Lung (tissue), 12 donors: ENCODE results near the gene ZNF518A. TPM values are rescaled to one million over a fixed set of nuclear protein-coding genes. Genes with fewer than 3 reads are reported as not detected.
A peak's percentile ranks its signal among the peaks of the same experiment; 100 is the strongest.

Source experiments
- ATAC-seq: fragments of 200-7000 bp; cut with Tn5 transposase; one replicate; pipeline ENCODE4 v1.9.1; 2020; ENCODE audit warnings: moderate number of reproducible peaks; ENCODE audit not compliant: insufficient read depth, low FRiP score
- DNase-seq, 3 donors: peaks; one replicate each; pipeline ENCODE4 v3.0.0-alpha.2; 2013 to 2017
- H3K27ac ChIP-seq, 2 donors: one replicate each; pipeline ENCODE4 v1.5.1; 2013; ENCODE audit warnings: mild to moderate bottlenecking in 2 of 2, moderate library complexity in 2 of 2, control low read depth in 1 of 2, inconsistent platforms in 1 of 2, low read depth in 1 of 2, low read length in 1 of 2
- H3K27me3 ChIP-seq, 3 donors: one replicate each; pipeline ENCODE4 v1.5.1; 2013; ENCODE audit warnings: low read length in 2 of 3; ENCODE audit not compliant: control insufficient read depth in 3 of 3, insufficient read depth in 3 of 3
- H3K36me3 ChIP-seq, 4 donors: one replicate each; pipeline ENCODE4 v1.5.1; 2013; ENCODE audit warnings: low read length in 4 of 4, mild to moderate bottlenecking in 1 of 4, moderate library complexity in 1 of 4; ENCODE audit not compliant: control insufficient read depth in 4 of 4, insufficient read depth in 4 of 4
- H3K4me1 ChIP-seq, 5 donors: one replicate each; pipeline ENCODE4 v1.5.1; 2013; ENCODE audit warnings: low read length in 5 of 5, mild to moderate bottlenecking in 2 of 5, moderate library complexity in 1 of 5; ENCODE audit not compliant: control insufficient read depth in 5 of 5, insufficient read depth in 5 of 5
- H3K4me3 ChIP-seq: one replicate; pipeline ENCODE4 v1.5.1; 2013; ENCODE audit warnings: mild to moderate bottlenecking, control low read depth, moderate library complexity
- H3K9ac ChIP-seq, 2 donors: one replicate each; pipeline ENCODE4 v1.5.1; 2013; ENCODE audit warnings: low read length in 2 of 2, control low read depth in 1 of 2; ENCODE audit not compliant: insufficient read depth in 1 of 2
- H3K9me3 ChIP-seq, 4 donors: one replicate each; pipeline ENCODE4 v1.5.1; 2013; ENCODE audit warnings: low read length in 3 of 4, mild to moderate bottlenecking in 1 of 4, moderate library complexity in 1 of 4; ENCODE audit not compliant: control insufficient read depth in 4 of 4, insufficient read depth in 3 of 4
- CTCF ChIP-seq: IDR thresholded peaks from 2 replicates; pipeline ENCODE4 v1.5.1; 2012; ENCODE audit warnings: mild to moderate bottlenecking; ENCODE audit errors: control extremely low read depth, extremely low read depth
- WGBS, 2 donors: extraction: QIAGEN DNeasy Blood & Tissue Kit; methylation state at CpG; one replicate each; pipeline ENCODE4 v1.1.7; 2013; 5-methylcytosine and 5-hydroxymethylcytosine counted together
- polyA plus RNA-seq, 2 donors: library from polyadenylated mRNA; stranded (reverse); fragments of 200-250 nt; gene quantifications; one replicate each; pipeline ENCODE4 v1.2.1, GENCODE V29; 2013
- total RNA-seq, 2 donors: library from RNA; depleted of rRNA in 1 of 2; stranded (reverse); fragments of >200 nt in 1 of 2; gene quantifications; one replicate each; pipeline ENCODE4 v1.2.1, GENCODE V29; 2014 to 2021
- donor health status: control.
- donor health status: control.
- donor health status: Bipolar disorder and iron deficiency.
- donor health status: healthy.
- donor health status: DM: yes; HTN: yes; CAD: no.

Gene ZNF518A
- total and polyA plus RNA-seq, 4 donors = 4.4 to 68.2 (median 13.4) TPM

GRCh38 chr10:96089116-96089515 is 41.0 kb upstream of the ZNF518A start:
- no peak overlapping the region for H3K27ac ChIP-seq
- peaks cover 0 to 2% (median 0%) of the 10 kb centered on the region in 4 donors for H3K36me3 ChIP-seq
- H3K9ac ChIP-seq = no peak overlapping the region
- H3K9me3 ChIP-seq = peaks cover 0 to 13% (median 3%) of the 10 kb centered on the region in 4 donors
- DNase-seq (peak in 1 of 3 donors; percentile 15), ATAC-seq (no peak)
- H3K27me3 ChIP-seq = peaks cover 3 to 22% (median 21%) of the 10 kb centered on the region in 3 donors
- no peaks in the 10 kb centered on the region for H3K4me1 ChIP-seq
- no peak for TF ChIP-seq CTCF
- WGBS, 2 donors = 78 to 89% methylated on average over 2 of the region's 2 CpGs
- H3K4me3 ChIP-seq = no peak overlapping the region

GRCh38 chr10:96089670-96090462 is 40.2 kb upstream of the ZNF518A start:
- Histone ChIP-seq H3K27me3 (peaks cover 3 to 30% (median 25%) of the 10 kb centered on the region in 3 donors), H3K27ac (peak overlapping the region; percentile 89 to 99), H3K4me1 (no peaks in the 10 kb centered on the region), H3K9ac (peak overlapping the region; percentile 67 to 69), H3K4me3 (peak overlapping the region; percentile 82), H3K9me3 (peaks cover 0 to 13% (median 3%) of the 10 kb centered on the region in 4 donors), H3K36me3 (peaks cover 0 to 2% (median 0%) of the 10 kb centered on the region in 4 donors)
- 2% methylated on average over 47 of the region's 47 CpGs for WGBS, 2 donors
- ATAC-seq = peak; percentile 94
- peak; percentile 97 to 98 (median 97) for DNase-seq
- TF ChIP-seq CTCF = no peak

- Histone ChIP-seq H3K9ac (peak overlapping the region in 1 of 2 donors; percentile 8), H3K27me3 (peaks cover 3 to 34% (median 29%) of the 10 kb centered on the region in 3 donors), H3K27ac (peak overlapping the region; percentile 89 to 99), H3K9me3 (peaks cover 0 to 13% (median 3%) of the 10 kb centered on the region in 4 donors), H3K4me1 (no peaks in the 10 kb centered on the region), H3K36me3 (peaks cover 0 to 2% (median 0%) of the 10 kb centered on the region in 4 donors), H3K4me3 (peak overlapping the region; percentile 82)
- no peak for TF ChIP-seq CTCF
- WGBS, 2 donors = 79 to 81% methylated on average over 9 of the region's 9 CpGs
- DNase-seq (no peak), ATAC-seq (no peak)
Observed at GRCh38 chr10:96090463-96090800, 39.7 kb upstream of the ZNF518A start.
